HepG2 (cell line): Measurements from ENCODE around the gene FAM174C. TPM values are rescaled to one million over a fixed set of nuclear protein-coding genes. Genes with fewer than 3 reads are reported as not detected.

Experiments used
- ATRX ChIP-seq: sonication (generic); formaldehyde crosslinking; IDR thresholded peaks from 2 replicates; pipeline ENCODE4 v1.4.0; 2020; ENCODE audit warnings: missing genetic modification reagents, borderline replicate concordance
- HCFC1 ChIP-seq: fragments of 150-350 bp; IDR thresholded peaks from 2 replicates; pipeline ENCODE4 v1.6.1; 2014; ENCODE audit warnings: low read depth, low read length
- JUNB ChIP-seq: sonication (generic); formaldehyde crosslinking; IDR thresholded peaks from 2 replicates; pipeline ENCODE4 v1.8.0; 2022; ENCODE audit warnings: missing genetic modification reagents, mild to moderate bottlenecking, borderline replicate concordance
- MEF2D ChIP-seq: sonication (generic); formaldehyde crosslinking; IDR thresholded peaks from 2 replicates; pipeline ENCODE4 v1.5.1; 2020; ENCODE audit warnings: mild to moderate bottlenecking, missing genetic modification reagents
- NR2C2 ChIP-seq: sonication (generic); formaldehyde crosslinking; IDR thresholded peaks from 2 replicates; pipeline ENCODE4 v1.4.0; 2020; ENCODE audit warnings: missing genetic modification reagents, mild to moderate bottlenecking, moderate library complexity, borderline replicate concordance
- NR2F2 ChIP-seq: IDR thresholded peaks from 2 replicates; pipeline ENCODE4 v1.6.1; 2012; ENCODE audit warnings: low read depth, inconsistent platforms, borderline replicate concordance
- TARDBP ChIP-seq: sonication (generic); formaldehyde crosslinking; IDR thresholded peaks from 2 replicates; pipeline ENCODE4 v1.8.0; 2022; ENCODE audit warnings: mild to moderate bottlenecking, missing genetic modification reagents
- ZNF782 ChIP-seq: sonication (generic); formaldehyde crosslinking; IDR thresholded peaks from 2 replicates; pipeline ENCODE4 v1.4.0; 2020; ENCODE audit warnings: missing genetic modification reagents, mild to moderate bottlenecking, borderline replicate concordance
- polyA plus RNA-seq, 8 experiments: library from polyadenylated mRNA; depleted of rRNA in 3 of 8; stranded (reverse) in 7 of 8; unstranded in 1 of 8; fragments of >200 nt; fragmentation: Illumina TruSeq in 4 of 8; extraction: Trizol in 4 of 8; gene quantifications; 2 replicates each; pipeline versions ENCODE4 v1.2.1 to v1.2.3, GENCODE V29; 2011 to 2016; ENCODE audit warnings: low read depth in 4 of 8, missing spikeins in 1 of 8, mixed read lengths in 1 of 8; ENCODE audit not compliant: insufficient read depth in 1 of 8
- total RNA-seq, 5 experiments: library from RNA; depleted of rRNA; stranded (reverse); fragments of >200 nt; fragmentation: Illumina TruSeq; extraction: Trizol; gene quantifications; 2 replicates each; pipeline ENCODE4 v1.2.3, GENCODE V29; 2016; ENCODE audit warnings: low read depth in 1 of 5
- TF ChIP-seq, protein P1 (sequence below), 2 experiments: fragments of 450-650 bp in 1 of 2; sonication (generic) in 1 of 2; formaldehyde crosslinking in 1 of 2; IDR thresholded peaks; 2 replicates each; pipeline versions ENCODE4 v1.6.1 to v1.8.0; 2016 to 2022; ENCODE audit warnings: antibody characterized with exemption in 1 of 2, mild to moderate bottlenecking in 1 of 2, missing genetic modification reagents in 1 of 2
- TF ChIP-seq, protein P2 (sequence below): sonication (generic); formaldehyde crosslinking; IDR thresholded peaks from 2 replicates; pipeline ENCODE4 v1.9.0; 2021; ENCODE audit warnings: missing genetic modification reagents, mild to moderate bottlenecking, borderline replicate concordance
- TF ChIP-seq, protein P3 (sequence below): sonication (generic); formaldehyde crosslinking; IDR thresholded peaks from 2 replicates; pipeline ENCODE4 v1.9.0; 2021; ENCODE audit warnings: missing genetic modification reagents, borderline replicate concordance
- TF ChIP-seq, protein P4 (sequence below): sonication (generic); formaldehyde crosslinking; IDR thresholded peaks from 2 replicates; pipeline ENCODE4 v1.8.0; 2022; ENCODE audit warnings: mild to moderate bottlenecking, missing genetic modification reagents
- TF ChIP-seq, protein P5 (sequence below): sonication (generic); formaldehyde crosslinking; IDR thresholded peaks from 2 replicates; pipeline ENCODE4 v1.4.0; 2020; ENCODE audit warnings: mild to moderate bottlenecking, missing genetic modification reagents

The FAM174C gene
- total and polyA plus RNA-seq, 2 of the 13 experiments (the other 11 are each of a cell fraction or from before 2014, with no cell fraction given) = 19.5 to 31.3 TPM

DNA sequence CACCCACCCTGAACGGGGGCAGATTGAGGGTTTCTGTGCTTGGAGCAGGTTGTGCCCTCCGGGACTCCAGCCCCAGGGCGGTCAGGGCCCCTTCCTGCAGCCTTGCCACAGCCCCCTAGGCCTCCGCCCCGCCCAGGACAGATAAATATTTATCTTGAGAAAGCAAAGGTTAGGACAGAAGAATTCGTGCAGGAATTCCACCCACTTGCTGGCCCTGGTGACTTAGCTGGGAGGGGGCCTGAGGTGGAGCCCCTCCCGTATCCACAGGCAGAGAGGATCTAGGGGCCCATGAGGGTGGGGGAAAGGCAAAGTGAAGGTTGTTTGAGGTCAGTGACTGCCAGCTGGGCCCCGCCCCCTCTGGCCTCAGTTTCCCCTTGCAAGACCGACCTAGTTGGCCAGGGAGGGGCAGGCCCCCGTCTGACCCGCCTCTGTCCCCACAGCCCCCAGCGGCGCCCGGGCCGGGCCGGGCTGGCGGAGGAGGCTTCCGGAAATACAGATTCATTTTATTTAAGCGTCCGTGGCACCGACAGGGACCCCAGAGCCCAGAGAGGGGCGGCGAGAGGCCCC lies 21.7 kb upstream of the FAM174C start (continued):
- TF ChIP-seq, protein P1, sequence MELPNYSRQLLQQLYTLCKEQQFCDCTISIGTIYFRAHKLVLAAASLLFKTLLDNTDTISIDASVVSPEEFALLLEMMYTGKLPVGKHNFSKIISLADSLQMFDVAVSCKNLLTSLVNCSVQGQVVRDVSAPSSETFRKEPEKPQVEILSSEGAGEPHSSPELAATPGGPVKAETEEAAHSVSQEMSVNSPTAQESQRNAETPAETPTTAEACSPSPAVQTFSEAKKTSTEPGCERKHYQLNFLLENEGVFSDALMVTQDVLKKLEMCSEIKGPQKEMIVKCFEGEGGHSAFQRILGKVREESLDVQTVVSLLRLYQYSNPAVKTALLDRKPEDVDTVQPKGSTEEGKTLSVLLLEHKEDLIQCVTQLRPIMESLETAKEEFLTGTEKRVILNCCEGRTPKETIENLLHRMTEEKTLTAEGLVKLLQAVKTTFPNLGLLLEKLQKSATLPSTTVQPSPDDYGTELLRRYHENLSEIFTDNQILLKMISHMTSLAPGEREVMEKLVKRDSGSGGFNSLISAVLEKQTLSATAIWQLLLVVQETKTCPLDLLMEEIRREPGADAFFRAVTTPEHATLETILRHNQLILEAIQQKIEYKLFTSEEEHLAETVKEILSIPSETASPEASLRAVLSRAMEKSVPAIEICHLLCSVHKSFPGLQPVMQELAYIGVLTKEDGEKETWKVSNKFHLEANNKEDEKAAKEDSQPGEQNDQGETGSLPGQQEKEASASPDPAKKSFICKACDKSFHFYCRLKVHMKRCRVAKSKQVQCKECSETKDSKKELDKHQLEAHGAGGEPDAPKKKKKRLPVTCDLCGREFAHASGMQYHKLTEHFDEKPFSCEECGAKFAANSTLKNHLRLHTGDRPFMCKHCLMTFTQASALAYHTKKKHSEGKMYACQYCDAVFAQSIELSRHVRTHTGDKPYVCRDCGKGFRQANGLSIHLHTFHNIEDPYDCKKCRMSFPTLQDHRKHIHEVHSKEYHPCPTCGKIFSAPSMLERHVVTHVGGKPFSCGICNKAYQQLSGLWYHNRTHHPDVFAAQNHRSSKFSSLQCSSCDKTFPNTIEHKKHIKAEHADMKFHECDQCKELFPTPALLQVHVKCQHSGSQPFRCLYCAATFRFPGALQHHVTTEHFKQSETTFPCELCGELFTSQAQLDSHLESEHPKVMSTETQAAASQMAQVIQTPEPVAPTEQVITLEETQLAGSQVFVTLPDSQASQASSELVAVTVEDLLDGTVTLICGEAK (IDR thresholded peaks at IDR 0.05) = no peak
- TF ChIP-seq, protein P1 (CRISPR knock-in tag; IDR thresholded peaks at IDR 0.05) = no peak
- TF ChIP-seq TARDBP (CRISPR knock-in tag) (no peak), HCFC1 (no peak), NR2F2 (peak; percentile 90; the same call in 1 of the 2 replicates), MEF2D (CRISPR knock-in tag) (peak; percentile 54; the same call in 1 of the 2 replicates), JUNB (CRISPR knock-in tag) (no peak), NR2C2 (CRISPR knock-in tag) (peak; percentile 54; the same call in 1 of the 2 replicates), ATRX (CRISPR knock-in tag) (no peak), ZNF782 (CRISPR knock-in tag) (no peak)
- TF ChIP-seq, protein P2, sequence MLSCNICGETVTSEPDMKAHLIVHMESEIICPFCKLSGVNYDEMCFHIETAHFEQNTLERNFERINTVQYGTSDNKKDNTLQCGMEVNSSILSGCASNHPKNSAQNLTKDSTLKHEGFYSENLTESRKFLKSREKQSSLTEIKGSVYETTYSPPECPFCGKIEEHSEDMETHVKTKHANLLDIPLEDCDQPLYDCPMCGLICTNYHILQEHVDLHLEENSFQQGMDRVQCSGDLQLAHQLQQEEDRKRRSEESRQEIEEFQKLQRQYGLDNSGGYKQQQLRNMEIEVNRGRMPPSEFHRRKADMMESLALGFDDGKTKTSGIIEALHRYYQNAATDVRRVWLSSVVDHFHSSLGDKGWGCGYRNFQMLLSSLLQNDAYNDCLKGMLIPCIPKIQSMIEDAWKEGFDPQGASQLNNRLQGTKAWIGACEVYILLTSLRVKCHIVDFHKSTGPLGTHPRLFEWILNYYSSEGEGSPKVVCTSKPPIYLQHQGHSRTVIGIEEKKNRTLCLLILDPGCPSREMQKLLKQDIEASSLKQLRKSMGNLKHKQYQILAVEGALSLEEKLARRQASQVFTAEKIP = no peak
- TF ChIP-seq, protein P3, sequence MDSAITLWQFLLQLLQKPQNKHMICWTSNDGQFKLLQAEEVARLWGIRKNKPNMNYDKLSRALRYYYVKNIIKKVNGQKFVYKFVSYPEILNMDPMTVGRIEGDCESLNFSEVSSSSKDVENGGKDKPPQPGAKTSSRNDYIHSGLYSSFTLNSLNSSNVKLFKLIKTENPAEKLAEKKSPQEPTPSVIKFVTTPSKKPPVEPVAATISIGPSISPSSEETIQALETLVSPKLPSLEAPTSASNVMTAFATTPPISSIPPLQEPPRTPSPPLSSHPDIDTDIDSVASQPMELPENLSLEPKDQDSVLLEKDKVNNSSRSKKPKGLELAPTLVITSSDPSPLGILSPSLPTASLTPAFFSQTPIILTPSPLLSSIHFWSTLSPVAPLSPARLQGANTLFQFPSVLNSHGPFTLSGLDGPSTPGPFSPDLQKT = no peak
- TF ChIP-seq, protein P4, sequence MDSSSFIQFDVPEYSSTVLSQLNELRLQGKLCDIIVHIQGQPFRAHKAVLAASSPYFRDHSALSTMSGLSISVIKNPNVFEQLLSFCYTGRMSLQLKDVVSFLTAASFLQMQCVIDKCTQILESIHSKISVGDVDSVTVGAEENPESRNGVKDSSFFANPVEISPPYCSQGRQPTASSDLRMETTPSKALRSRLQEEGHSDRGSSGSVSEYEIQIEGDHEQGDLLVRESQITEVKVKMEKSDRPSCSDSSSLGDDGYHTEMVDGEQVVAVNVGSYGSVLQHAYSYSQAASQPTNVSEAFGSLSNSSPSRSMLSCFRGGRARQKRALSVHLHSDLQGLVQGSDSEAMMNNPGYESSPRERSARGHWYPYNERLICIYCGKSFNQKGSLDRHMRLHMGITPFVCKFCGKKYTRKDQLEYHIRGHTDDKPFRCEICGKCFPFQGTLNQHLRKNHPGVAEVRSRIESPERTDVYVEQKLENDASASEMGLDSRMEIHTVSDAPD (CRISPR knock-in tag) = no peak
- TF ChIP-seq, protein P5, sequence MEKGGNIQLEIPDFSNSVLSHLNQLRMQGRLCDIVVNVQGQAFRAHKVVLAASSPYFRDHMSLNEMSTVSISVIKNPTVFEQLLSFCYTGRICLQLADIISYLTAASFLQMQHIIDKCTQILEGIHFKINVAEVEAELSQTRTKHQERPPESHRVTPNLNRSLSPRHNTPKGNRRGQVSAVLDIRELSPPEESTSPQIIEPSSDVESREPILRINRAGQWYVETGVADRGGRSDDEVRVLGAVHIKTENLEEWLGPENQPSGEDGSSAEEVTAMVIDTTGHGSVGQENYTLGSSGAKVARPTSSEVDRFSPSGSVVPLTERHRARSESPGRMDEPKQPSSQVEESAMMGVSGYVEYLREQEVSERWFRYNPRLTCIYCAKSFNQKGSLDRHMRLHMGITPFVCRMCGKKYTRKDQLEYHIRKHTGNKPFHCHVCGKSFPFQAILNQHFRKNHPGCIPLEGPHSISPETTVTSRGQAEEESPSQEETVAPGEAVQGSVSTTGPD (CRISPR knock-in tag) = 0 out of 2 replicates have a peak, but pooled peaks have one; percentile 38
